Fibroblast of gingiva (primary cell): ENCODE measurements around the gene KNCN.
A peak's percentile ranks its signal among the peaks of the same experiment; 100 is the strongest.

Source experiments
- DNase-seq: peaks from one replicate; pipeline ENCODE4 v3.0.0-alpha.2; 2011; ENCODE audit warnings: low read depth

Gene KNCN

GRCh38 chr1:46568461-46568891 lies 17.0 kb upstream of the KNCN start:
- DNase-seq, result no peak

- DNase-seq, result no peak
These were observed 11.9 kb upstream of the KNCN start for GRCh38 chr1:46563341-46563740.

GRCh38 chr1:46562498-46562897 lies 11.1 kb upstream of the KNCN start:
- DNase-seq, result no peak

GRCh38 chr1:46558966-46559365 lies 7.5 kb upstream of the KNCN start:
- DNase-seq, result no peak

GRCh38 chr1:46558141-46558963 lies 6.9 kb upstream of the KNCN start:
- no peak for DNase-seq

GRCh38 chr1:46557403-46557802 lies 6.0 kb upstream of the KNCN start:
- no peak for DNase-seq

- peak; percentile 48 for DNase-seq
These were observed 5.4 kb upstream of the KNCN start for GRCh38 chr1:46556822-46557221.

GRCh38 chr1:46555826-46556619 lies 4.6 kb upstream of the KNCN start:
- DNase-seq, result no peak

- DNase-seq, result no peak
These were observed 3.3 kb upstream of the KNCN start for GRCh38 chr1:46554597-46555381.

GRCh38 chr1:46554236-46554596 lies 2.8 kb upstream of the KNCN start:
- DNase-seq, result no peak

GRCh38 chr1:46553506-46553905 lies 2.1 kb upstream of the KNCN start:
- no peak for DNase-seq

GRCh38 chr1:46552357-46553237 lies 1.1 kb upstream of the KNCN start:
- no peak for DNase-seq

GRCh38 chr1:46550751-46551231 lies 656 bp downstream of the KNCN start:
- DNase-seq, result no peak

GRCh38 chr1:46549697-46550681 lies 1.5 kb downstream of the KNCN start:
- peak; percentile 26 for DNase-seq

GRCh38 chr1:46547481-46548383 lies 3.7 kb downstream of the KNCN start:
- peak; percentile 46 for DNase-seq

- no peak for DNase-seq
These were observed 5.2 kb downstream of the KNCN start for GRCh38 chr1:46546210-46546609.

- no peak for DNase-seq
These were observed 5.7 kb downstream of the KNCN start for GRCh38 chr1:46545784-46546183.

GRCh38 chr1:46544561-46545240 lies 6.7 kb downstream of the KNCN start:
- DNase-seq, result no peak
